GM21737 (cell line): ENCODE results near the gene SCRN2.

Experiments
- ATAC-seq: cut with Tn5 transposase; IDR thresholded peaks from one replicate; pipeline ENCODE4 v1.9.1; 2021; ENCODE audit warnings: mild to moderate bottlenecking, moderate library complexity; ENCODE audit not compliant: unreplicated experiment

SCRN2 gene

GRCh38 chr17:47847341-47848197 lies 6.5 kb upstream of the SCRN2 start:
- no peak for ATAC-seq

GRCh38 chr17:47846716-47847340 lies 5.8 kb upstream of the SCRN2 start:
- no peak for ATAC-seq

GRCh38 chr17:47845716-47846075 lies 4.6 kb upstream of the SCRN2 start:
- no peak for ATAC-seq

GRCh38 chr17:47844814-47845715 lies 4.0 kb upstream of the SCRN2 start:
- no peak for ATAC-seq

DNA sequence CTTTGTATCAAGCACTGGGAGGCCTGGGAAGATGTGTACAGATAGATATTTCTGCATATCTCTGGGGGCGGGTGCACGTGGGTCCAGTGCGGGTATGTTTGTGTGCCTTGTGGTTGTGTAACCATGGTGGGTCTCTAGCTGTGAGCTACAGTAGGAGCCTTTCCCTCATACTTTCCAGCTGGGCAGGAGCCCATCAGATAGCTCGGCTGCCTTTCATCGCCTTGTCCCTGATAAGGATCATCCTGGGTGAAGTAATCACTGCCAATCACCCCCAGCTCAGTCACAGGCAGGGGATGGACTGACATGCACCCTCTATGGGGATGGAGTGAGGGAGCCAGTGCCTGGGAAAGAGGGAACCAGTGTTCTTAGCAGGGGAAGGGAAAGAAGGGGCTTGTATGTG lies 3.2 kb upstream of the SCRN2 start:
- ATAC-seq = no peak

DNA sequence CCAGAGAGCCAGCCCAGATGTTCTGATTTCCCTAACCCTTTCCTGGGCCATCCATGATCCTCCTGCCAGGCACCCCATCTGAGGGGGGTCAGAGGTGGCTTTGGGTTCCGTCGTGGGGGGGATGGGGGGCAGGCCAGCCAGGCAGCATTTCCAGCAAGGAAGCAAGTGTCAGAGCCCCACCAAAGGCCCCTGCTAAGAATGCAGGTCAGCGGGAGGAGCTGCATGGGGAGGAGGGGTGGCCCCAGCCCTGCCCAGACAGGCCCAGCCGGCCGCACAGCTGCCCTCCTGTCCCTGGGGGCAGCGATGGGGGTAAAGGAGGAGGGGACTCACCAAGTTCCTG lies 2.3 kb upstream of the SCRN2 start:
- no peak for ATAC-seq

DNA sequence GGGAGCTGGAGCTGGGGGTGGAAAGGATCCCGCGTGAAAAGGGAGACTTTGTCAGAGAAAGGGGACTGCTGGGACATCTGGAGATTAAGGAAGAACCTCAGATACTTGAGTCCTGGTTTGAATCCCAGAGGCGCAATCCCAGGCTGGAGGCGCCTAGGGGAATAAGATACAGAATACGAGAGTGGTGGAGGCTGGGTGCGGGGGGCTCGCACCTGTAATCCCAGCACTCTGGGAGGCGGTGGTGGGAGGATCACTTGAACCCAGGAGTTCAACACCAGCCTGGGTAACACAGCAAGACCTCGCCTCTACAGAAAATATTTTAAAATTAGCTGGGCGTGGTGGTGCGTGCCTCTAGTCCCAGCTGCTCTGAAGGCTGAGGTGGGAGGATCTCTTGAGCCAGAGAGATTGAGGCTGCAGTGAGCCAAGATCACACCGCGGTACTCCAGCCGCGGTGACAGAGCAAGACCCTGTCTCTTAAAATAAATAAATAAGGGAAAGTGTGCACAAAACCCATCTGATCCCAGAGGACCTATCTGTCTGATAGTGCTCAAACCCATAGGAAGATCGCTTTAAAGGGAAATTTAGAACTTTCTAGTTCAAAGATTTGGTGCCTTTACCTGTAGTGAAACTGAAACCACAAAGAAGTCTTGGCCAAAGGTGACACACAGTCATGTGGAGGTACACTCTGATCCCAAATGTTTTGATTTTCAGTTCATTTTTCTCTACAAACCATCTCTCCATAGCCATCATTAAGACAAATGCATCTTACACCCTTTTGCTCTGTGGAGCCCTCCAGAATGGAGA lies 617 bp upstream of the SCRN2 start:
- no peak for ATAC-seq

GRCh38 chr17:47840001-47840741 lies 902 bp downstream of the SCRN2 start:
- no peak for ATAC-seq

- ATAC-seq = no peak
Measured at GRCh38 chr17:47839071-47839470, 2.0 kb downstream of the SCRN2 start.

DNA sequence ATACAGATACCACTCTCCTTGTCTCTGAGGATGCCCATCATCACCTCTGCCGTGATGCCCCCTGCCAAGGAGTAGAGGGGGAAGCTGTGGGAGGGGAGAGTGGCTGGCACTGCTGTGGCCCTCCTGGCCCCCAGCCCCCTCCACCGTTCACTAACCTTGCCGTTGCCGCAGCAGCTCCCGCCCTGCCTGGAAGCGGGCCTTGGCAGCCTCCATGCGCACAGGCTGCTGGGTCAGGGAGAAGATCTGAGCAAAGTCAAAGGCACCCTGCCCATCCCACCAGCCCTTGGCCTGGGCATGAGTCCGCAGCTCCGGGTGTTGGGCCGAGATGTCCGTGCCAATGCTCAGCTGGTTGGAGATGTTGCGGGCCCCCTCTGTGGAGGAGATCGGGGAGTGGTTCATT lies 2.4 kb downstream of the SCRN2 start:
- ATAC-seq = no peak

DNA sequence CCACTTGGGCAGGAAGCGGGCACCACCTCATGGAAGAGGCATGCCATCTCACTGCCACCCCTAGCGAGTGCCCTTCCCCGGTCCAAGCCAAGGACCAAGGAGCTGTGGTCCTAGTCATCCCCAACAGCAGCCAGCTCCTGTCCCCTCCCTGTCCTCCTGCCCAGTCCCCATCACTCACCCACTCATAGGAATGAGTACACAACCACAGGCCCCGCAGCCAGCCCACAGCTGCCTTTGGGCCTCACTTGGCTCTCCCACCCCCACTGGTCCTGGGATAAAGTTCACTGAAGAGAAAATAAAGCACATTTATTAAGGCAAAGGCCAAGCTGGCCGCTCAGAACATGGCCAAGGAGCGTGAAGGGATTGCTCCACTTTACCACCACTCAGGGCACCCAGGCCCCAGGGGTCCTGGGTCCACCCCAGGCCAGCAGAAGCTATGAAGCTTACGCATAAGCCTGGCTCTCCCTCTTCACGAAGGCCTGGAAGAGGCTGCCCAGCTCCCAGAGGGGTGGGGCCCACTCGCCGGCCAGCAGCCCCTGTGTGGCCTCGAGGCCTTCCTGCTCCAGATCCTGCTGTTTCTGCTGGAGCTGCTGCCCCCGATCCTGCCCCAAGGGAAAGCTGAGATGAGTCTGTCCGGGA lies 3.6 kb downstream of the SCRN2 start:
- no peak for ATAC-seq

- ATAC-seq = no peak
Measured at GRCh38 chr17:47836601-47837000, 4.5 kb downstream of the SCRN2 start.

GRCh38 chr17:47834756-47835155 lies 6.3 kb downstream of the SCRN2 start:
- no peak for ATAC-seq

DNA sequence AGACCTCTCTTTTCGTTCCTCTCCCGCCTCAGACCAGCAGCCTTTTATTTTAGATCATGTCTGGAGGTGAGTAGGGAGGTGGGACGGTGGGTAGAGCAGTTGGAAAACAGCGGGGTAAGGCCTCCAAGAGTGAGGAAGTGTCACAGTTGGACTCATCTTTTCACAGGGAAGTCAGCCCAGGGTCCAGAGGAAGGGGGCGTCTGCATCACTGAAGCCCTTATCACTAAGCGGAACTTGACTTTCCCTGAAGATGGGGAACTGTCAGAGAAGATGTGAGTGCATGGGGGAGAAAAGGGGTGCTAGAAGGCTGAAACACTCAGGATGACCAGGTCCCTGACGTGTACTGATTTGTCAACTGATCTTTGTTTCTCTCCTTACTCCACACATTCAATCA lies 9.1 kb downstream of the SCRN2 start:
- peak; percentile 5 for ATAC-seq

DNA sequence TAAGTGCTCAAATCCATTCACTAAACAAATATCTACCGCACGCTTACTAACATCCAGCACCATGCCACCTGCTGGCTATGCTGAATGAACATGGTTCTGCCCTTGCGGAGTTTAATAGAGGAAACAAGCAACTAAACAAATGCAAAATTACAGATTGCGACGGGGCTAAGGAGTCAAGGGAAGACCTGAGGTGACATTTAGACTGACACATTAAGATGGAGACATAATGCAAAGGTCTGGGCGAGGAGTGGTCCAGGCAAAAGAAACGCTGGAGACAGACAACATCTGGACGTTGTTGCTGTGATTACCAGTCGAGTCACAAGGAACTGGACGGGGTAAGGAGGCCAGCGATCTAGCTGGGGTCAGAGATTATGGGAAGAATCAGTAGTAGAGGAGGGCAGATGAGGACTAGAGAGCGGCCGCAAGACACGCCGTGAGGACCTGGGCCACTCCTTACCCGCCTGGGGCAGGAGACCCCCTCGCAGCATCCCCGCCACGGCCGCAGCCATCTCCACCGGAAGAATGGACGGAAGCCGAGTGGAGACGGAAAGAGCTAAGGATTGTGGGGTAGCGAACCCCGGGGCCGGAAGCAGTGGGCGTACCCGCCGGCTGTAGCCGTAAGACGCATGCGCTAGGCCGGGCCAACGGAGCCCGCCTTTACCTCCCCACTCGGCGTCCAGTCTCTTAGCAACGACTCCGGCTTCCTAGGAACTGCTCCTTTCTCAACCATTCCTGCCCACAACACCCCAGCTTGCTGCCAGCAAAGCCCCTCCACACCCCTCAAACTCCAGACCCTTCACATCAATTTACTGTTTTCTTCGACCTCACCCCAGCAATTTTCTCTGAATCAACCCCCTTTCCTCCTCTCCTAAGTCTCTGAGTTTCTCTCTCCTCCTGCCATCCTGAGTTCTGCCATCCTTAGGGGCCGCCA lies 9.8 kb downstream of the SCRN2 start, which contains the start of the genes LRRC46 and MRPL10:
Gene LRRC46 (plus strand): TSS at position 668 of the 931 bp plus-strand sequence. CDS start 320 bp downstream, outside the sequence.
Gene MRPL10 (minus strand): TSS at position 539 of the 931 bp plus-strand sequence. CDS start 30 bp downstream, at position 509.
- peak; percentile 69 for ATAC-seq

- no peak for ATAC-seq
Measured at GRCh38 chr17:47830396-47831002, 10.6 kb downstream of the SCRN2 start.

DNA sequence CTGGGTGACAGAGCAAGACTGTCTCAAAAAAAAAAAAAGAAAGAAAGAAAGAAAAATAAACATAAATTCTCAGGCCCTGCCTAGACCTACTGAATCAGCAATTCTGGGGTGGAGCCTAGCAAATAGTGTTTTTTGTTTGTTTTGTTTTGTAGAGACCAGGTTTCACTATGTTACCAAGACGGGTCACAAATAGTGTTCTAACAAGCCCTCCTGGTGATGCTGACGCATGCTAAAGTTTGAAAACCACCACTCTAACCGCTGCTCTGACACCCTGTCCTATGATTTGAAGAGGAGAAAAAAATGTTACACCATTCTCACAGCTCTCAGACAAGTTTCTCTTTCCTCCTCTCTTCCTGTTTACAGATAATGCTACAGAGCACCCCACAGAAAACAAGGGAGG lies 11.2 kb downstream of the SCRN2 start:
- no peak for ATAC-seq

GRCh38 chr17:47823519-47823918 lies 17.6 kb downstream of the SCRN2 start:
- ATAC-seq = no peak
